Ascending aorta (tissue), 2 donors: ENCODE measurements around the gene PTGER1. TPM values are rescaled to one million over a fixed set of nuclear protein-coding genes. Genes with fewer than 3 reads are reported as not detected.

Experiments used
- DNase-seq, 2 donors: peaks; one replicate each; pipeline ENCODE4 v3.0.0-alpha.2; 2019; ENCODE audit warnings: low spot score in 2 of 2
- H3K27ac ChIP-seq, 2 donors: fragments of 200-600 bp; sonication (generic); one replicate each; pipeline ENCODE4 v1.5.1; 2016 to 2017; ENCODE audit warnings: mild to moderate bottlenecking in 1 of 2
- H3K27me3 ChIP-seq: fragments of 200-600 bp; sonication (generic); one replicate; pipeline ENCODE4 v1.5.1; 2017
- H3K36me3 ChIP-seq, 2 donors: fragments of 200-600 bp; sonication (generic); one replicate each; pipeline ENCODE4 v1.5.1; 2016
- H3K4me1 ChIP-seq, 2 donors: fragments of 200-600 bp; sonication (generic); one replicate each; pipeline ENCODE4 v1.5.1; 2016 to 2017; ENCODE audit warnings: mild to moderate bottlenecking in 1 of 2
- H3K4me3 ChIP-seq, 2 donors: fragments of 200-600 bp; sonication (generic); one replicate each; pipeline ENCODE4 v1.5.1; 2016 to 2017; ENCODE audit warnings: mild to moderate bottlenecking in 1 of 2
- H3K9me3 ChIP-seq, 2 donors: fragments of 200-600 bp; sonication (generic); one replicate each; pipeline ENCODE4 v1.5.1; 2016
- intact Hi-C: fragments of 100-400 bp; cut with DNase I; formaldehyde crosslinking; loops from one replicate; pipeline ENCODE4 v1.15.1; 2023
- total RNA-seq: library from RNA; depleted of rRNA; stranded (reverse); fragments of >200 nt; gene quantifications from one replicate; pipeline ENCODE4 v1.1.0, GENCODE V29; 2016
- TF ChIP-seq, protein P1 (sequence below), 3 experiments: fragments of 200-600 bp in 2 of 3; fragments of 450-650 bp in 1 of 3; sonication (generic) in 2 of 3; IDR thresholded peaks; one replicate each; pipeline ENCODE4 v1.5.1; 2016 to 2019; ENCODE audit warnings: antibody characterized with exemption in 3 of 3, mild to moderate bottlenecking in 1 of 3, moderate library complexity in 1 of 3

The PTGER1 gene, protein sequence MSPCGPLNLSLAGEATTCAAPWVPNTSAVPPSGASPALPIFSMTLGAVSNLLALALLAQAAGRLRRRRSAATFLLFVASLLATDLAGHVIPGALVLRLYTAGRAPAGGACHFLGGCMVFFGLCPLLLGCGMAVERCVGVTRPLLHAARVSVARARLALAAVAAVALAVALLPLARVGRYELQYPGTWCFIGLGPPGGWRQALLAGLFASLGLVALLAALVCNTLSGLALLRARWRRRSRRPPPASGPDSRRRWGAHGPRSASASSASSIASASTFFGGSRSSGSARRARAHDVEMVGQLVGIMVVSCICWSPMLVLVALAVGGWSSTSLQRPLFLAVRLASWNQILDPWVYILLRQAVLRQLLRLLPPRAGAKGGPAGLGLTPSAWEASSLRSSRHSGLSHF
- total RNA-seq, result 17.1 TPM

DNA sequence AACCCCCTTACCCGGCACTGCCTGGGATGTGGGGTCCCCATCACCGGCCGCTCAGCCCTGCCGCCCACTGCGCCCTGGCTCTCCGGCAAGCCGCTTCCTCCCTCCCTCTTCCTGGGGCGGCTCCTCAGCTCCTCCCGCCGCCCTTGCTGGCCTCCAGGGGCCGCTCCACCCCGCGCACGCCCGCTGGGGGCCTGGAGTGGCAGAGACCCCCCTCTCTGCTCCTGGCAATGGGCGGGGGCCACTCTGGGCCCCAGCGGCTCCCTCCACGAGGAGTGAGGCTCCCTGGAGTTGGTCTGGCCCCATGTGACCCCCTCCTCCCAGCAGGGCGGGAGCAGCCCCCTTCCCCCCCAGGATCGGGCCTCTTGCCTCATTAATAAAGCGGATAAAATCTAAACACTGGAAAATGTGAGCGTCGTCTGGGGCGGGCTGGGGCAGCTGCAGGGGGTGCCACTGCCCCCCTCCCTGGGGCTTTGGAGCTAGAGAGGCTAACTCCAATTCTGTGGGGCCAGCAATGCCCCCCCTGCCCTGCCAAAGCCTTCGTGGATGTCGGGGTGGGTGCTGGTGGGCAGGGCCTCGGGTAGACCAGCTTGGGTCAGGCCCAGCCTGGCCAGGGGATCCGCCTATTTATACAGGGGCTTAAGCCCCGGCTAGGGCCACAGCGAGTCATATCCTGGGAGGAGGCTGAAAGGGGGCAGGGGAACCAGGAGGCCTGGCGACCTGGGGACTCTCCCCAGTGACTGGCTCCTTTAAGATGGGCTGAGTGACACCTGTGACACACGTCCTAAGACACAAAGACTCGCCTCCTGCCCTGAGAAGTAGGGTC, at the start of gene PTGER1:
TSS of gene PTGER1 (minus strand) at position 104 of the 823 bp plus-strand sequence. CDS start 1,034 bp downstream, outside the sequence.
- no peaks in the 10 kb centered on the region for H3K9me3 ChIP-seq
- TF ChIP-seq, protein P1, sequence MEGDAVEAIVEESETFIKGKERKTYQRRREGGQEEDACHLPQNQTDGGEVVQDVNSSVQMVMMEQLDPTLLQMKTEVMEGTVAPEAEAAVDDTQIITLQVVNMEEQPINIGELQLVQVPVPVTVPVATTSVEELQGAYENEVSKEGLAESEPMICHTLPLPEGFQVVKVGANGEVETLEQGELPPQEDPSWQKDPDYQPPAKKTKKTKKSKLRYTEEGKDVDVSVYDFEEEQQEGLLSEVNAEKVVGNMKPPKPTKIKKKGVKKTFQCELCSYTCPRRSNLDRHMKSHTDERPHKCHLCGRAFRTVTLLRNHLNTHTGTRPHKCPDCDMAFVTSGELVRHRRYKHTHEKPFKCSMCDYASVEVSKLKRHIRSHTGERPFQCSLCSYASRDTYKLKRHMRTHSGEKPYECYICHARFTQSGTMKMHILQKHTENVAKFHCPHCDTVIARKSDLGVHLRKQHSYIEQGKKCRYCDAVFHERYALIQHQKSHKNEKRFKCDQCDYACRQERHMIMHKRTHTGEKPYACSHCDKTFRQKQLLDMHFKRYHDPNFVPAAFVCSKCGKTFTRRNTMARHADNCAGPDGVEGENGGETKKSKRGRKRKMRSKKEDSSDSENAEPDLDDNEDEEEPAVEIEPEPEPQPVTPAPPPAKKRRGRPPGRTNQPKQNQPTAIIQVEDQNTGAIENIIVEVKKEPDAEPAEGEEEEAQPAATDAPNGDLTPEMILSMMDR (IDR thresholded peaks at IDR 0.05), result peak in 2 of 3 experiments; percentile 19 to 32
- H3K4me3 ChIP-seq, result peak within 1 kb of the TSS in 1 of 2 donors; percentile 50
- intact Hi-C loops, result no loop called here
- no peak for DNase-seq
- peaks cover 4% of the 10 kb centered on the region for H3K27me3 ChIP-seq
- H3K4me1 ChIP-seq, result peaks cover 8 to 21% of the 10 kb centered on the region in 2 donors
- H3K27ac ChIP-seq, result no peak within 1 kb of the TSS
- peaks cover 33 to 37% of the 10 kb centered on the region in 2 donors for H3K36me3 ChIP-seq

DNA sequence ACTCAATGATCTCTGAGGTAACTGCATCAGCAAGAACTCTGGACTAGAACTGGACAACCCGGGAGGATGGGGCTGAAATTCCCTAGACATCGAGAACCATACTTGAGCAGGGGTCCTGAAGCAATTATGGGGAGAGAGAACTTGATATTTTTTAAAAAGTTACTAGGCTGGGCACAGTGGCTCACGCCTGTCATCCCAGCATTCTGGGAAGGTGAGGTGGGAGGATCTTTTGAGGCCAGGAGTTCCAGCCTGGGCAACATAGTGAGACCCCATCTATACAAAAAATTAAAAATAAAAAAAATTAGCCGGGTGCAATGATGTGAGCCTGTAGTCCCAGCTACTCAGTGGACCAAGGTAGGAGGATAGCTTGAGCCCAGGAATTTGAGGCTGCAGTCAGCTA, 45.4 kb upstream of the PTGER1 start:
- Histone ChIP-seq H3K36me3 (peaks cover 8 to 10% of the 10 kb centered on the region in 2 donors), H3K4me1 (peaks cover 8 to 21% of the 10 kb centered on the region in 2 donors)

DNA sequence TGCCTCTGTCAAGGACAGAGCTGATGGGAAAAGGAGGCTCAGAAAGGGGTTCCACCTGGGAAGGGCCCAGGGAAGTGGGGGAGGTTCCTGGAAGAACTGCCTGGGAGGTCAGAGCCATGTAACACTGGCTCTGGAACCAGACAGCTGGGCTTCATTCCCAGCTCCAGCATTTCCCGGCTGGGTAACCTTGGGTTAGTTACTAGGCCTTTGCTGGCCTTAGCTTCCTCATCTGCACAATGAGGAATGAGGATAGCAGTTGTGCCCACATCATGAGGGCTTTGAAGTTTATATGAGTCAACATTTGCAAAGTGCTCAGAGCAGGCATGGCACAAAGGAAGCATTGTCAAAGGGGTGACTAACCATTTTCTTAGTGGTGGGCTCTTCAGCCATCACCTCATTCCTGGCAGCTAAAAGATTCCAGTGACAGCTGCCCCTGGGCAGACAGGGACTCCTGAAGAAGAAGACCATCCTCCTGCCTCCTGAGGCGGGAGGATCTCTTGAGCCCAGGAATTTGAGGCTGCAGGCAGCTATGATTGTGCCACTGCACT, 44.8 kb upstream of the PTGER1 start:
- Histone ChIP-seq H3K27me3 (no peaks in the 10 kb centered on the region), H3K4me1 (peaks cover 8 to 27% of the 10 kb centered on the region in 2 donors), H3K27ac (peak overlapping the region in 1 of 2 donors; percentile 94), H3K9me3 (no peaks in the 10 kb centered on the region), H3K36me3 (peaks cover 14 to 16% of the 10 kb centered on the region in 2 donors), H3K4me3 (no peak overlapping the region)
- intact Hi-C loops, result no loop called here
- TF ChIP-seq, protein P1 (IDR thresholded peaks at IDR 0.05), result no peak
- DNase-seq, result no peak

More for the DNA sequence above, 45.4 kb upstream of the PTGER1 start:
- Histone ChIP-seq H3K4me3 (no peak overlapping the region), H3K27ac (no peak overlapping the region), H3K27me3 (no peaks in the 10 kb centered on the region), H3K9me3 (no peaks in the 10 kb centered on the region)
- no peak for DNase-seq
- intact Hi-C loops, result no loop called here
- TF ChIP-seq, protein P1 (IDR thresholded peaks at IDR 0.05), result no peak

DNA sequence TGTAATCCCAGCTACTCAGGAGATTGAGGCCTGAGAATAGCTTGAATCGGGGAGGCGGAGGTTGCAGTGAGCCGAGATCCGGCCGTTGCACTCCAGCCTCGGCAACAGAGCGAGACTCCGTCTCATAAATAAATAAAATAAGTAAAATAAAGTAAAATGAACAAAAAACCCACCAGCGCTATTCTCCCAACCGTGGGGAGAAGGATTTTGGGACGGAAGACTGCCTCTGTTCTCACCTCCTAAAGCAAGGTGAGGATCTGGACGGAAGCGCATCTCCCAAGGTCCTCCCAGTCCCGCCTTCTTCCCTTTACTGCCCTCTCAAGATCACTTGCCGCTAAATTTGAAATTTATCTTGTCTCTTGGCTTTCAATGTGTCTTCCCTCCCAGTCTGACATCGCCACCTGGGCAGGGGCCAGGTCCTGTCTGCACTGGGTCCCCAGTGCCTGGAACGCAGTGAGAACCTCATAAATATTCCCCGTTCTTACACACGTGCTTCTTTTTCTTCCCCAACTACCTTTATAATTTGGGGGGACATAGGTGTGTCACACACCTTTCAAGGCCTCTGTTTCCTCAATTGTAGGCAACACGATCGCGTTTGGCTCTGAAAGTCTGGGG, 44.2 kb upstream of the PTGER1 start:
- Histone ChIP-seq H3K27ac (peak overlapping the region; percentile 94 to 99), H3K4me3 (no peak overlapping the region), H3K4me1 (peaks cover 8 to 33% of the 10 kb centered on the region in 2 donors), H3K27me3 (no peaks in the 10 kb centered on the region), H3K9me3 (no peaks in the 10 kb centered on the region), H3K36me3 (peaks cover 20 to 22% of the 10 kb centered on the region in 2 donors)
- intact Hi-C loops, result no loop called here
- DNase-seq, result no peak
- TF ChIP-seq, protein P1 (IDR thresholded peaks at IDR 0.05), result no peak
